ENCODE results near the gene HLCS.
A peak's percentile ranks its signal among the peaks of the same experiment; 100 is the strongest.

Gene HLCS

GRCh38 chr21:36847189-36847588, 119.3 kb downstream of the HLCS start:
- no peak overlapping the region for H3K4me3 ChIP-seq (ENCODE audit: low read length)
- DNase-seq (ENCODE audit: low read depth) = peak; percentile 85
- no peak for TF ChIP-seq CTCF (IDR thresholded peaks at IDR 0.05; ENCODE audit: insufficient read depth, low read depth, low read length, missing control alignments)

GRCh38 chr21:36846631-36847030, 119.8 kb downstream of the HLCS start:
- DNase-seq (ENCODE audit: low read depth) = peak; percentile 78
- TF ChIP-seq CTCF (IDR thresholded peaks at IDR 0.05; ENCODE audit: insufficient read depth, low read depth, low read length, missing control alignments) = peak; percentile 3
- no peak overlapping the region for H3K4me3 ChIP-seq (ENCODE audit: low read length)

- TF ChIP-seq CTCF (IDR thresholded peaks at IDR 0.05; ENCODE audit: insufficient read depth, low read depth, low read length, missing control alignments) = no peak
- no peak overlapping the region for H3K4me3 ChIP-seq (ENCODE audit: low read length)
- DNase-seq (ENCODE audit: low read depth) = no peak
These were observed 120.7 kb downstream of the HLCS start for GRCh38 chr21:36845790-36846189.

GRCh38 chr21:36845070-36845469, 121.4 kb downstream of the HLCS start:
- H3K4me3 ChIP-seq (ENCODE audit: low read length) = no peak overlapping the region
- no peak for TF ChIP-seq CTCF (IDR thresholded peaks at IDR 0.05; ENCODE audit: insufficient read depth, low read depth, low read length, missing control alignments)
- DNase-seq (ENCODE audit: low read depth) = no peak

- H3K4me3 ChIP-seq (ENCODE audit: low read length) = no peak overlapping the region
- peak; percentile 17 for DNase-seq (ENCODE audit: low read depth)
- no peak for TF ChIP-seq CTCF (IDR thresholded peaks at IDR 0.05; ENCODE audit: insufficient read depth, low read depth, low read length, missing control alignments)
These were observed 124.6 kb downstream of the HLCS start for GRCh38 chr21:36841866-36842265.

GRCh38 chr21:36839735-36840134, 126.7 kb downstream of the HLCS start:
- no peak for TF ChIP-seq CTCF (IDR thresholded peaks at IDR 0.05; ENCODE audit: insufficient read depth, low read depth, low read length, missing control alignments)
- H3K4me3 ChIP-seq (ENCODE audit: low read length) = no peak overlapping the region
- DNase-seq (ENCODE audit: low read depth) = no peak

GRCh38 chr21:36839123-36839522, 127.3 kb downstream of the HLCS start:
- TF ChIP-seq CTCF (IDR thresholded peaks at IDR 0.05; ENCODE audit: insufficient read depth, low read depth, low read length, missing control alignments) = no peak
- DNase-seq (ENCODE audit: low read depth) = no peak
- no peak overlapping the region for H3K4me3 ChIP-seq (ENCODE audit: low read length)

Data from epithelial cell of esophagus (primary cell).